ENCODE data around the gene CNTD1. TPM values are rescaled to one million over a fixed set of nuclear protein-coding genes. Genes with fewer than 3 reads are reported as not detected.

CNTD1 gene
- total and polyA plus RNA-seq, 2 experiments from 2014 or later: 1.1 TPM; not detected in 1

DNA sequence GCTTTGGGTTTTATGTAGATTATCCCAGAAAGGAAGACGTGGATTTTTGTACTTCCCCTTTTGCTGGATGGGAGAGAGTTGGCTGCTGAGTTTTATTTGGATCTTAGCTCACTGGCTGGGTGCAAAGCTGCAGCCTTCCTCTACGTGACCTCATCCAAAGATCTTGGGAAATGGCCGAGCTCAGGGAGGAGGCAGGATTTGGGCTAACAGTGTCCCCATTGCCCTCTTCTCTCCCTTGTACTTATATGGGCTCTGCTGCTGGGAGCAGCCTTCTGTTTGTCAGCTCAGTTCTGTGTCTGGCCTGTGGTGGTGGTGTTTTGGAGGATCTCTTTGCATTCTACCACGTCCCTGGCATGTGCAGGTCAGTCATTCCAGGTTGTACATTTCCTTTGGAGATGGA, 54.3 kb downstream of the CNTD1 start:
- no peak overlapping the region for H3K4me3 ChIP-seq
- H3K4me1 ChIP-seq (ENCODE audit: insufficient read depth): no peaks in the 10 kb centered on the region
- Mint-ChIP-seq H3K4me1 (peaks cover 2% of the 10 kb centered on the region; the same call in 1 of the 3 replicates), H3K9me3 (no peaks in the 10 kb centered on the region; the same call in 1 of the 3 replicates), H3K27me3 (ENCODE audit: insufficient read depth, low read depth, poor library complexity) (peaks cover 4% of the 10 kb centered on the region), H3K4me3 (no peak overlapping the region), H3K36me3 (ENCODE audit: low read depth) (no peaks in the 10 kb centered on the region; the same call in 1 of the 3 replicates), H3K27ac (no peak overlapping the region)
- DNase-seq (ENCODE audit: low spot score): no peak
- no peaks in the 10 kb centered on the region; the same call in 1 of the 2 replicates for H4K20me1 ChIP-seq (replicated peaks; ENCODE audit: insufficient read depth)
- H2AFZ ChIP-seq: no peak overlapping the region
- ATAC-seq: no peak
- H3K27ac ChIP-seq (ENCODE audit: low read depth): no peak overlapping the region
- no peaks in the 10 kb centered on the region for H3K36me3 ChIP-seq (ENCODE audit: insufficient read depth)
- no peaks in the 10 kb centered on the region for H3K27me3 ChIP-seq (ENCODE audit: insufficient read depth)
- no peak overlapping the region for H3K4me2 ChIP-seq
- TF ChIP-seq, protein P1, sequence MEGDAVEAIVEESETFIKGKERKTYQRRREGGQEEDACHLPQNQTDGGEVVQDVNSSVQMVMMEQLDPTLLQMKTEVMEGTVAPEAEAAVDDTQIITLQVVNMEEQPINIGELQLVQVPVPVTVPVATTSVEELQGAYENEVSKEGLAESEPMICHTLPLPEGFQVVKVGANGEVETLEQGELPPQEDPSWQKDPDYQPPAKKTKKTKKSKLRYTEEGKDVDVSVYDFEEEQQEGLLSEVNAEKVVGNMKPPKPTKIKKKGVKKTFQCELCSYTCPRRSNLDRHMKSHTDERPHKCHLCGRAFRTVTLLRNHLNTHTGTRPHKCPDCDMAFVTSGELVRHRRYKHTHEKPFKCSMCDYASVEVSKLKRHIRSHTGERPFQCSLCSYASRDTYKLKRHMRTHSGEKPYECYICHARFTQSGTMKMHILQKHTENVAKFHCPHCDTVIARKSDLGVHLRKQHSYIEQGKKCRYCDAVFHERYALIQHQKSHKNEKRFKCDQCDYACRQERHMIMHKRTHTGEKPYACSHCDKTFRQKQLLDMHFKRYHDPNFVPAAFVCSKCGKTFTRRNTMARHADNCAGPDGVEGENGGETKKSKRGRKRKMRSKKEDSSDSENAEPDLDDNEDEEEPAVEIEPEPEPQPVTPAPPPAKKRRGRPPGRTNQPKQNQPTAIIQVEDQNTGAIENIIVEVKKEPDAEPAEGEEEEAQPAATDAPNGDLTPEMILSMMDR (conservative IDR thresholded peaks at IDR 0.05; ENCODE audit: low read depth in 2 of 2): no peak
- TF ChIP-seq, protein P2, sequence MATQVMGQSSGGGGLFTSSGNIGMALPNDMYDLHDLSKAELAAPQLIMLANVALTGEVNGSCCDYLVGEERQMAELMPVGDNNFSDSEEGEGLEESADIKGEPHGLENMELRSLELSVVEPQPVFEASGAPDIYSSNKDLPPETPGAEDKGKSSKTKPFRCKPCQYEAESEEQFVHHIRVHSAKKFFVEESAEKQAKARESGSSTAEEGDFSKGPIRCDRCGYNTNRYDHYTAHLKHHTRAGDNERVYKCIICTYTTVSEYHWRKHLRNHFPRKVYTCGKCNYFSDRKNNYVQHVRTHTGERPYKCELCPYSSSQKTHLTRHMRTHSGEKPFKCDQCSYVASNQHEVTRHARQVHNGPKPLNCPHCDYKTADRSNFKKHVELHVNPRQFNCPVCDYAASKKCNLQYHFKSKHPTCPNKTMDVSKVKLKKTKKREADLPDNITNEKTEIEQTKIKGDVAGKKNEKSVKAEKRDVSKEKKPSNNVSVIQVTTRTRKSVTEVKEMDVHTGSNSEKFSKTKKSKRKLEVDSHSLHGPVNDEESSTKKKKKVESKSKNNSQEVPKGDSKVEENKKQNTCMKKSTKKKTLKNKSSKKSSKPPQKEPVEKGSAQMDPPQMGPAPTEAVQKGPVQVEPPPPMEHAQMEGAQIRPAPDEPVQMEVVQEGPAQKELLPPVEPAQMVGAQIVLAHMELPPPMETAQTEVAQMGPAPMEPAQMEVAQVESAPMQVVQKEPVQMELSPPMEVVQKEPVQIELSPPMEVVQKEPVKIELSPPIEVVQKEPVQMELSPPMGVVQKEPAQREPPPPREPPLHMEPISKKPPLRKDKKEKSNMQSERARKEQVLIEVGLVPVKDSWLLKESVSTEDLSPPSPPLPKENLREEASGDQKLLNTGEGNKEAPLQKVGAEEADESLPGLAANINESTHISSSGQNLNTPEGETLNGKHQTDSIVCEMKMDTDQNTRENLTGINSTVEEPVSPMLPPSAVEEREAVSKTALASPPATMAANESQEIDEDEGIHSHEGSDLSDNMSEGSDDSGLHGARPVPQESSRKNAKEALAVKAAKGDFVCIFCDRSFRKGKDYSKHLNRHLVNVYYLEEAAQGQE (IDR thresholded peaks at IDR 0.05; ENCODE audit: unreplicated experiment): no peak
- TF ChIP-seq STAT1 (IDR thresholded peaks at IDR 0.05; ENCODE audit: unreplicated experiment): no peak
- no peak for TF ChIP-seq CREB1 (CRISPR knock-in tag; IDR thresholded peaks at IDR 0.05; ENCODE audit: low read depth)
- no peak for TF ChIP-seq POLR2AphosphoS5 (IDR thresholded peaks at IDR 0.05; ENCODE audit: low read depth)
- no peak for TF ChIP-seq EZH2 (IDR thresholded peaks at IDR 0.05; ENCODE audit: low read depth, unreplicated experiment)
- TF ChIP-seq NANOG (IDR thresholded peaks at IDR 0.05; ENCODE audit: borderline replicate concordance): no peak
- TF ChIP-seq, protein P3, sequence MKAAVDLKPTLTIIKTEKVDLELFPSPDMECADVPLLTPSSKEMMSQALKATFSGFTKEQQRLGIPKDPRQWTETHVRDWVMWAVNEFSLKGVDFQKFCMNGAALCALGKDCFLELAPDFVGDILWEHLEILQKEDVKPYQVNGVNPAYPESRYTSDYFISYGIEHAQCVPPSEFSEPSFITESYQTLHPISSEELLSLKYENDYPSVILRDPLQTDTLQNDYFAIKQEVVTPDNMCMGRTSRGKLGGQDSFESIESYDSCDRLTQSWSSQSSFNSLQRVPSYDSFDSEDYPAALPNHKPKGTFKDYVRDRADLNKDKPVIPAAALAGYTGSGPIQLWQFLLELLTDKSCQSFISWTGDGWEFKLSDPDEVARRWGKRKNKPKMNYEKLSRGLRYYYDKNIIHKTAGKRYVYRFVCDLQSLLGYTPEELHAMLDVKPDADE (IDR thresholded peaks at IDR 0.05): no peak
- TF ChIP-seq, protein P4, sequence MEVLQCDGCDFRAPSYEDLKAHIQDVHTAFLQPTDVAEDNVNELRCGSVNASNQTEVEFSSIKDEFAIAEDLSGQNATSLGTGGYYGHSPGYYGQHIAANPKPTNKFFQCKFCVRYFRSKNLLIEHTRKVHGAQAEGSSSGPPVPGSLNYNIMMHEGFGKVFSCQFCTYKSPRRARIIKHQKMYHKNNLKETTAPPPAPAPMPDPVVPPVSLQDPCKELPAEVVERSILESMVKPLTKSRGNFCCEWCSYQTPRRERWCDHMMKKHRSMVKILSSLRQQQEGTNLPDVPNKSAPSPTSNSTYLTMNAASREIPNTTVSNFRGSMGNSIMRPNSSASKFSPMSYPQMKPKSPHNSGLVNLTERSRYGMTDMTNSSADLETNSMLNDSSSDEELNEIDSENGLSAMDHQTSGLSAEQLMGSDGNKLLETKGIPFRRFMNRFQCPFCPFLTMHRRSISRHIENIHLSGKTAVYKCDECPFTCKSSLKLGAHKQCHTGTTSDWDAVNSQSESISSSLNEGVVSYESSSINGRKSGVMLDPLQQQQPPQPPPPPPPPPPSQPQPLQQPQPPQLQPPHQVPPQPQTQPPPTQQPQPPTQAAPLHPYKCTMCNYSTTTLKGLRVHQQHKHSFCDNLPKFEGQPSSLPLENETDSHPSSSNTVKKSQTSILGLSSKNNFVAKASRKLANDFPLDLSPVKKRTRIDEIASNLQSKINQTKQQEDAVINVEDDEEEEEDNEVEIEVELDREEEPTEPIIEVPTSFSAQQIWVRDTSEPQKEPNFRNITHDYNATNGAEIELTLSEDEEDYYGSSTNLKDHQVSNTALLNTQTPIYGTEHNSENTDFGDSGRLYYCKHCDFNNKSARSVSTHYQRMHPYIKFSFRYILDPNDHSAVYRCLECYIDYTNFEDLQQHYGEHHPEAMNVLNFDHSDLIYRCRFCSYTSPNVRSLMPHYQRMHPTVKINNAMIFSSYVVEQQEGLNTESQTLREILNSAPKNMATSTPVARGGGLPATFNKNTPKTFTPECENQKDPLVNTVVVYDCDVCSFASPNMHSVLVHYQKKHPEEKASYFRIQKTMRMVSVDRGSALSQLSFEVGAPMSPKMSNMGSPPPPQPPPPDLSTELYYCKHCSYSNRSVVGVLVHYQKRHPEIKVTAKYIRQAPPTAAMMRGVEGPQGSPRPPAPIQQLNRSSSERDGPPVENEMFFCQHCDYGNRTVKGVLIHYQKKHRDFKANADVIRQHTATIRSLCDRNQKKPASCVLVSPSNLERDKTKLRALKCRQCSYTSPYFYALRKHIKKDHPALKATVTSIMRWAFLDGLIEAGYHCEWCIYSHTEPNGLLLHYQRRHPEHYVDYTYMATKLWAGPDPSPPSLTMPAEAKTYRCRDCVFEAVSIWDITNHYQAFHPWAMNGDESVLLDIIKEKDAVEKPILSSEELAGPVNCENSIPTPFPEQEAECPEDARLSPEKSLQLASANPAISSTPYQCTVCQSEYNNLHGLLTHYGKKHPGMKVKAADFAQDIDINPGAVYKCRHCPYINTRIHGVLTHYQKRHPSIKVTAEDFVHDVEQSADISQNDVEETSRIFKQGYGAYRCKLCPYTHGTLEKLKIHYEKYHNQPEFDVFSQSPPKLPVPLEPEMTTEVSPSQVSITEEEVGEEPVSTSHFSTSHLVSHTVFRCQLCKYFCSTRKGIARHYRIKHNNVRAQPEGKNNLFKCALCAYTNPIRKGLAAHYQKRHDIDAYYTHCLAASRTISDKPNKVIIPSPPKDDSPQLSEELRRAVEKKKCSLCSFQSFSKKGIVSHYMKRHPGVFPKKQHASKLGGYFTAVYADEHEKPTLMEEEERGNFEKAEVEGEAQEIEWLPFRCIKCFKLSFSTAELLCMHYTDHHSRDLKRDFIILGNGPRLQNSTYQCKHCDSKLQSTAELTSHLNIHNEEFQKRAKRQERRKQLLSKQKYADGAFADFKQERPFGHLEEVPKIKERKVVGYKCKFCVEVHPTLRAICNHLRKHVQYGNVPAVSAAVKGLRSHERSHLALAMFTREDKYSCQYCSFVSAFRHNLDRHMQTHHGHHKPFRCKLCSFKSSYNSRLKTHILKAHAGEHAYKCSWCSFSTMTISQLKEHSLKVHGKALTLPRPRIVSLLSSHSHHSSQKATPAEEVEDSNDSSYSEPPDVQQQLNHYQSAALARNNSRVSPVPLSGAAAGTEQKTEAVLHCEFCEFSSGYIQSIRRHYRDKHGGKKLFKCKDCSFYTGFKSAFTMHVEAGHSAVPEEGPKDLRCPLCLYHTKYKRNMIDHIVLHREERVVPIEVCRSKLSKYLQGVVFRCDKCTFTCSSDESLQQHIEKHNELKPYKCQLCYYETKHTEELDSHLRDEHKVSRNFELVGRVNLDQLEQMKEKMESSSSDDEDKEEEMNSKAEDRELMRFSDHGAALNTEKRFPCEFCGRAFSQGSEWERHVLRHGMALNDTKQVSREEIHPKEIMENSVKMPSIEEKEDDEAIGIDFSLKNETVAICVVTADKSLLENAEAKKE (CRISPR knock-in tag; IDR thresholded peaks at IDR 0.05): no peak
- TF ChIP-seq JUNB (IDR thresholded peaks at IDR 0.05; ENCODE audit: unreplicated experiment): no peak
- TF ChIP-seq EZH2phosphoT487 (IDR thresholded peaks at IDR 0.05; ENCODE audit: unreplicated experiment): no peak
- TF ChIP-seq ZNF331 (CRISPR knock-in tag; IDR thresholded peaks at IDR 0.05; ENCODE audit: low read depth): no peak
- TF ChIP-seq ZNF114 (CRISPR knock-in tag; IDR thresholded peaks at IDR 0.05): no peak
- H3F3A ChIP-seq (replicated peaks; ENCODE audit: low read depth): no peaks in the 10 kb centered on the region
- no peaks in the 10 kb centered on the region for H3K9me2 ChIP-seq (ENCODE audit: insufficient read depth)
- no peaks in the 10 kb centered on the region for H3K79me2 ChIP-seq (replicated peaks; ENCODE audit: insufficient read depth)
